Epidermal melanocyte (primary cell): Measurements from ENCODE around the gene FAM168A.

ENCODE experiments used
- DNase-seq: peaks from one replicate; pipeline ENCODE4 v3.0.0; 2011; ENCODE audit warnings: low spot score; ENCODE audit not compliant: insufficient read length

FAM168A gene

DNA sequence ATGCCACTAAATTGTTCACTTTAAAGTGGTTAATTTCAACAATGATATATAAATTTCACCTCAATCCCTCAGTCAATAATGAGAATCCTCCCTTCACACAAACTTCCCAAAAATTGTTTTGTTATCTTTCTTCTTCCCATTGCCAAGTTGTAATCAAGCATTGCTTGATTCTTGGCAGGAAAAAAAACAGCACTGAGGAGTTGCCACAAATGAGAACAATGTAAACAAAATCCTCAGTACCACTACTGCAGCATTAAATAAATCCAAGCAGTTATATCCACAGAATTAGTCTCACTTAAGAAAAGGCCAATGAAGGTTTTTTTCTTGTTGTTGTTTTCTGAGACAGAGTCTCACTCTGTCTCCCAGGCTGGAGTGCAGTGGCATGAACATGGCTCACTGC is 38.2 kb downstream of the FAM168A start:
- no peak for DNase-seq

GRCh38 chr11:73556966-73557365 is 40.9 kb downstream of the FAM168A start:
- no peak for DNase-seq

DNA sequence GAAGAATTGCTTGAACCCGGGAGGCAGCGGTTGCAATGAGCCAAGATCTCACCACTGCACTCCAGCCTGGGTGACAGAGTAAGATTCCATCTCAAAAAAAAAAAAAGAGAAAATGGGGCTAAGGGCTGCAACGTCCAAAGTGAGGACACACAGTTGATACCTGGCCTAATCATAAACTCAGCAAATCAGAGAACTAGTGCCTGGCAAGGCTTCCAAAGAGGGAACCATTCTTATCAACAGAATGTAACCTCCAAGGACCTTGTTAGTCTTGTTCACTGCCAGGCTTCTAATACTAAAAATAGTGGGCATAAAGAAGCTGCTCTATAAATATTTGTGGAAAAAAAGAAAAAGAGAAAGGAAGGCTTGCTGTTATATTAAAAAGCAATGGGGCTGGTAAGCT is 42.3 kb downstream of the FAM168A start:
- no peak for DNase-seq

- DNase-seq, result no peak
Measured at GRCh38 chr11:73554671-73555320, 43.1 kb downstream of the FAM168A start.

DNA sequence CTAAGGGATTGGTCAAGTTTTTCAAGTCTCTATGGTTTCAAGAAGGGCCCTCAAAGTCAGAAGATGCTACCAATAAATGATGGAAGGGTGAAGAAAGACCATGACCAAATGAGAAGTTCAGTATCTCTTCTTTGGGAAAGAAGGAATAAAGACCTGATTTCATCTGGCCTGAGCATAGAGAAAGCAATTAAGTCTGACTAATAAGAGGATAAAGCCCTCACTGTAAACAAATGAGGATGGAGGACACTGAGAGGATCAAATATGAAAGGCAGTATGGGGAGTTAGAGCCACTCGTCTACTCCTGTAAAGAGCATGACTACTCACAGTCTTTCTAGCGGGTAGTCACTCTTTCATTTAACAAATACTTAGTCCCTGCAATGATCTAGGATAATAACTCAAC is 44.6 kb downstream of the FAM168A start:
- DNase-seq, result no peak

DNA sequence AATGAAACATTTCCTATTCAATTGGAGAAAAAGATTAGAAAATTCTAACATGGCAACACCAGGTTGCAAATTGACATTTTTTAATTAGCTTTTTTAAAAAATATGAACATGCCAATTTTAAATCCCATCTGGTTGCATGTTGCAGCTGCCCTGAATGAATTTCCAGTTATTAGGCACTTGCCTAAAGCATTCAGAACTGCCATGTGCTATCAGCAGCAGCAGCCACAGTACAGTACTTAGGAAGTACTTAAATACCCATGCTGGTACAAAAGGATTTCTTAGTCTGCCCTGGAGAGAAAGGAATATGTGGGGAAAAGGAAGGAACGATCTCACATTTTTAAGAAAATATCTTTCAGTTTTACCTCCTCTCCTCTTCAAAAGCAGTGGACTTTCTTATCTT is 46.2 kb downstream of the FAM168A start:
- no peak for DNase-seq

- DNase-seq, result no peak
Measured at GRCh38 chr11:73549376-73549775, 48.5 kb downstream of the FAM168A start.

- DNase-seq, result no peak
Measured at GRCh38 chr11:73547706-73548595, 50.0 kb downstream of the FAM168A start.

DNA sequence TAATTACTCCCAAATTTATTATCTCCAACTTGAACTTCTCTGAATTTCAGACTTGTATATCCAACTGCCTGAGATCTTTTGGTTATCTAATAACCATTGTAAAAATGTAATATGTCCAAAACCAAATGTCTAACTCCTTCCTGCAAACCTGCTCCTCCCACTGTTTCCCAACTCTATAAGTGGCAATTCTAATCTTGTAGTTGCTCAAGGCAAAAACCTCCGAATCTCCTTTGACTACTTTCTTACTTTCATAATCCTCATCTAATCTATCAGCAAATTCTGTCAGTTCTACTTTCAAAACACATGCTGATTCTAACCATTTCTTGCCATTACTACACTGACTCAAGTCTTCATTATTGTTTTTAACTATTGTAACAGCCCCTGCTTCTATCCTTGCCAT is 55.7 kb downstream of the FAM168A start:
- DNase-seq, result no peak

GRCh38 chr11:73539506-73540084 is 58.3 kb downstream of the FAM168A start:
- DNase-seq, result no peak

GRCh38 chr11:73538381-73538872 is 59.5 kb downstream of the FAM168A start:
- DNase-seq, result no peak

DNA sequence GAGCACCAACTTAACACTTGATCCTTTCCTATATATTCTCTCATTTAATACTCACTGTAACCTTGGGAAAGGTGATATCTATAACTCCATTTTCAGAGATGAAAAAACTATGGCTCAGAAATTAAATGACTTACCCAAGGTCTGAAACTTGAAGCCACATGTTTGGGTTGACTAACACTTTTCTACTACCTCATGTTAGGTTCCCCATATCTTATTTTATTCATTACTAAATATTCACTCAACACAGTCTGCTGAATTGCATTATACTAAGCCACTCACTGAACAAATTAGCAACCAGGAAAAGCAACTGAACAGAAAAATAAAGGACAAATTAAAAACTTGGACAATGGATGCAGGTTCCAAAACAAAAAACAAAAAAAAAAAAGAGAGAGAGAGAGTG is 59.9 kb downstream of the FAM168A start:
- no peak for DNase-seq

DNA sequence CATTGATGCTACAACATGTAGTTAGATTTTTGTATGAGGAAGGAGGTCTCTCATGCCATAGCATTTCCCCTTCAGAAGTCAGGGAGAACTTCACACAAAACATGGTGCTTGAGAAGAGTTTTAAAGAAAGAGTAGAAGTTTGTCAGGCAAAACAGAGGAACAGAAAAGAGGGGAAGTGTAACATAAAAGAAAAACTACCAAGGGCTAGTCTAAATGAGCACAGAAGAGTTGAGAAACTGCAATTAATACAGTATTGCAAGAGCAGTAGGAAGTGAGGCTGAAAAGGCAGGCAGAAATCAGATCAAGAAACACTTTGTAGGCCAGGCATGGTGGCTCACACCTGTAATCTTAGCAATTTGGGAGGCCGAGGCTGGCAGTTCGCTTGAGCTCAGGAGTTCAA is 61.0 kb downstream of the FAM168A start:
- DNase-seq, result no peak

- DNase-seq, result no peak
Measured at GRCh38 chr11:73532310-73532709, 65.6 kb downstream of the FAM168A start.

DNA sequence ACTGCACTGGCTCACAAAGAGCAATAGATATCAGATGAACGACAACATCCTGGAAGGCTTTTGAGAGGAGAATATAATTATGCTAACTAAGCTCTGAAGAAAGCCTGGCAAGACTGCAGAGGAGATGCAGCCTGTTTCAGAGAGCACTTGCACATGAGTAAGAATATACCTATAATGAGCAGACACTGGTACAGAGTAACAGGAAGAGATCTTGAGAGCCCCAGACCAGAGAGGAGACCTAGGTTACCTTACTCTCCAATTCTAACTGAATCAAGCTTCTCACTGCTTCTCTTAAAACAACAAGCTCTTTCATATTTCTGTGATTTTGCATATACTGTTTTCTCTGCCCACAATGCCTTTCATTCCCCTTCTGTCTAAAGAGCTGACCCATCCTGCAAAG is 66.5 kb downstream of the FAM168A start:
- DNase-seq, result no peak

DNA sequence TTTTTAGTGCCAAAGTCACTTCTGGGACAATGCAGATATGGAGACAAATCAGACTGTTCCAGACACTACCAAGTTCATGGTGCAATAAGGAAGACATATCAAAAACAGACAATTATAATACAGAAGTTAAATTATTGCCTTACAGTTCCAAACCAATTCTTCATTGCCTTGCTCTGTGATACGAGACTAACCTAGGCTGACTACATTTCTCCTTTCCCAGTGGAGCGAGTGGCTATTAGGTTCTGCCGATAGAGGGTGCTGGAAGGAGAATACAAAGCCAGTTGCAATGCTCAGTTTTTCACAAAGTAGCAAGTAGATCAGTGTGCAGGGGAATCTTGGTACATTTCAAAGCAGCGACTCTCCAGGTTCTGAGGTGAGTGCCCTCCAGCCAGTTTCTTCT is 67.8 kb downstream of the FAM168A start:
- DNase-seq, result no peak

DNA sequence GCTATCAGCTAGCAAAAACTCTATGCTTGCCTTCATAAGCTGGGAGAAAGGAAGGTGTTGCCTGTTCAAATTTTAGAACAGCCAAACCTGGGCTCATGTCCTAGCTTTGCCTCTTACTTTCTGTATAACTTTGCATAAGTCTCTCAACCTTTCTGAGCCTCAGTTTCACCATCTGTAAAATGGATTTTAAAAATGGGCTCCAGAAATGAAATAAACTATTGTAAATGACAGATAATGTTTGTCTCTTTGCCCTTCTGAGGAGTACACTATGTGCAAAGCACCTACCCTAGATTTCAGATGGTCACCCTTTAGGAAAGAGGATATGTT is 68.7 kb downstream of the FAM168A start:
- DNase-seq, result no peak

GRCh38 chr11:73528483-73529203 is 69.3 kb downstream of the FAM168A start:
- DNase-seq, result no peak

GRCh38 chr11:73528013-73528412 is 69.9 kb downstream of the FAM168A start:
- DNase-seq, result no peak

DNA sequence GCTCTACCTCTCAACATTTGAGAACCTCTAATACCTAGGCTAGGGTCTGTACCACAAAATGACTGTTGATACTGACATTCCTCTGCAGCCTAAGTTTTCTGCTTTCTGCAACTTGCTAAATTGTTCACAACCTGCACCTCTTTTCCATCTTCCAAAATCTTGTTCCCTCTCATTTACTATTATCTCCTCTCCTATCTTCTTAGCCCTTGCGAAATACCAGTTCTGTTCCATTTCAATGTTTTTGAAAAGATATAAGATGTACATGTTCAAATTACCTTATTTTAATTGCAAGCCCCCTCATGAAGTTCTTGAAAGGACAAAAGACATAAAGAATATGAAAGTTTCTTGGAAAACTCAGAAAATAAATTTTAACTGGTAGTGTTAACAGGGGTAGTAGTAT is 72.3 kb downstream of the FAM168A start:
- DNase-seq, result no peak

- DNase-seq, result no peak
Measured at GRCh38 chr11:73524774-73525173, 73.1 kb downstream of the FAM168A start.

- DNase-seq, result no peak
Measured at GRCh38 chr11:73521621-73522020, 76.3 kb downstream of the FAM168A start.
